Amygdala (tissue), 56 donors: ENCODE measurements around the gene CARM1.

Source experiments
- DNase-seq, 56 donors: peaks; one replicate each; lab custom pipeline; 2025; lab: John Stamatoyannopoulos, UW

Gene CARM1

GRCh38 chr19:10964903-10965302, 93.5 kb downstream of the CARM1 start:
- DNase-seq, result no peak

GRCh38 chr19:10965398-10965797, 94.0 kb downstream of the CARM1 start:
- no peak for DNase-seq

GRCh38 chr19:10966809-10967208, 95.5 kb downstream of the CARM1 start:
- no peak for DNase-seq

GRCh38 chr19:10968527-10969135, 97.3 kb downstream of the CARM1 start:
- no peak for DNase-seq

GRCh38 chr19:10971107-10971726, 99.9 kb downstream of the CARM1 start:
- DNase-seq, result no peak
